Glutamatergic neuron (in vitro differentiated cells): ENCODE results near the gene CASKIN2. TPM values are rescaled to one million over a fixed set of nuclear protein-coding genes. Genes with fewer than 3 reads are reported as not detected.
"Not testable (repeated sequence)": the region's sequence is repeated elsewhere in the genome, so short reads cannot be mapped to it uniquely, and the experiment has no call there.

Experiments
- DNase-seq: peaks from one replicate; pipeline ENCODE4 v3.0.0; 2022
- H3K27ac Mint-ChIP-seq: one replicate; pipeline ENCODE4 v1.8.0; 2020; ENCODE audit warnings: mild to moderate bottlenecking, mixed read lengths, inconsistent platforms; ENCODE audit not compliant: unreplicated experiment
- H3K27me3 Mint-ChIP-seq: one replicate; pipeline ENCODE4 v1.8.0; 2020; ENCODE audit warnings: mild to moderate bottlenecking, moderate library complexity, mixed read lengths, inconsistent platforms; ENCODE audit not compliant: unreplicated experiment
- H3K36me3 Mint-ChIP-seq: one replicate; pipeline ENCODE4 v1.8.0; 2020; ENCODE audit warnings: mild to moderate bottlenecking, mixed read lengths, inconsistent platforms; ENCODE audit not compliant: unreplicated experiment
- H3K4me1 Mint-ChIP-seq: one replicate; pipeline ENCODE4 v1.8.0; 2020; ENCODE audit warnings: mild to moderate bottlenecking, low read depth, mixed read lengths, inconsistent platforms; ENCODE audit not compliant: unreplicated experiment
- H3K4me3 Mint-ChIP-seq: one replicate; pipeline ENCODE4 v1.8.0; 2020; ENCODE audit warnings: mild to moderate bottlenecking, mixed read lengths, inconsistent platforms; ENCODE audit not compliant: unreplicated experiment
- H3K9me3 Mint-ChIP-seq: one replicate; pipeline ENCODE4 v1.8.0; 2020; ENCODE audit warnings: mild to moderate bottlenecking, moderate library complexity, mixed read lengths, inconsistent platforms; ENCODE audit not compliant: unreplicated experiment
- total RNA-seq: library from RNA; stranded (reverse); fragmentation: NEBNext Ultra II Directional; extraction: Animal tissue kit (Norgen Biotek cat#: 25700); gene quantifications from one replicate; pipeline ENCODE4 v1.2.1, GENCODE V29; 2021; ENCODE audit not compliant: unreplicated experiment
- TF ChIP-seq, protein P1 (sequence below): fragments of 200-600 bp; sonication (generic); IDR thresholded peaks from one replicate; pipeline ENCODE4 v1.5.0; 2021; ENCODE audit not compliant: partially characterized antibody, unreplicated experiment

Gene CASKIN2
- total RNA-seq, 1 donor from 2014 or later = 22.1 TPM

DNA sequence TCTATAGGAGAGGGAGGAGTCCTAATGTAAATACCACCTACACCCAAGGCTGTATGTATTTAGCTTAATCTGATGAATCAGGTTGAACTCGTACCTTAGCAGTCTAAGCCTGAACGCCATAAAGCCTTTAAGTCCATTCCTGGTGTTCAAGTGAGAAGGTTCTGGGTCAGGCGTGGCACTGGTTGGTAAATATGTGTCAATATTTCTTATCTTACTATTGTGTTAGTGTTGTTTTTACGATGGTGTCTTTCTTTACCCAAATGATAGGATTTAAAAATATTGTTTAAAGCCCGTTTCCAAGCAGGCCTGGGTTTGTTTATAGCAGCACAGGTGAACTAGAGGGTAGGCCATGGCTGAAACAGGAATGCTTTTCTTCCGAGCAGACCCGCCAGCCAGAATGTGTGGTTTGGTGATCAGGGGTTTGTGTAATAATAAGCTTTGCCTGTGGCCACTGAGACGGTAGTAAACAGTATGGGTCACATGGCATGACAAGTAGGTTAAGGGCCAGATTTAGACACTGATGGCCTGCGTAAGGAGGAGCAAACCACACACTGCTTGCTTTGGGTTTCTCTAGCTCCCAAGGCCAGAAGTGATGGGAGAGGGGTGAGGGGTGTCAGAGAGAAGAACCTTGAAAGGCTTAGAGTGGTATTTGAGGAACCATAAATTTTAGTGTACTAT lies 55.6 kb downstream of the CASKIN2 start:
- H3K4me1 Mint-ChIP-seq = peaks cover 16% of the 10 kb centered on the region
- H3K27me3 Mint-ChIP-seq = peaks cover 3% of the 10 kb centered on the region
- peaks cover 3% of the 10 kb centered on the region for H3K9me3 Mint-ChIP-seq
- TF ChIP-seq, protein P1, sequence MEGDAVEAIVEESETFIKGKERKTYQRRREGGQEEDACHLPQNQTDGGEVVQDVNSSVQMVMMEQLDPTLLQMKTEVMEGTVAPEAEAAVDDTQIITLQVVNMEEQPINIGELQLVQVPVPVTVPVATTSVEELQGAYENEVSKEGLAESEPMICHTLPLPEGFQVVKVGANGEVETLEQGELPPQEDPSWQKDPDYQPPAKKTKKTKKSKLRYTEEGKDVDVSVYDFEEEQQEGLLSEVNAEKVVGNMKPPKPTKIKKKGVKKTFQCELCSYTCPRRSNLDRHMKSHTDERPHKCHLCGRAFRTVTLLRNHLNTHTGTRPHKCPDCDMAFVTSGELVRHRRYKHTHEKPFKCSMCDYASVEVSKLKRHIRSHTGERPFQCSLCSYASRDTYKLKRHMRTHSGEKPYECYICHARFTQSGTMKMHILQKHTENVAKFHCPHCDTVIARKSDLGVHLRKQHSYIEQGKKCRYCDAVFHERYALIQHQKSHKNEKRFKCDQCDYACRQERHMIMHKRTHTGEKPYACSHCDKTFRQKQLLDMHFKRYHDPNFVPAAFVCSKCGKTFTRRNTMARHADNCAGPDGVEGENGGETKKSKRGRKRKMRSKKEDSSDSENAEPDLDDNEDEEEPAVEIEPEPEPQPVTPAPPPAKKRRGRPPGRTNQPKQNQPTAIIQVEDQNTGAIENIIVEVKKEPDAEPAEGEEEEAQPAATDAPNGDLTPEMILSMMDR = no peak
- peak overlapping the region; percentile 12 for H3K4me3 Mint-ChIP-seq
- DNase-seq = no peak
- H3K27ac Mint-ChIP-seq = no peak overlapping the region
- H3K36me3 Mint-ChIP-seq = no peaks in the 10 kb centered on the region

DNA sequence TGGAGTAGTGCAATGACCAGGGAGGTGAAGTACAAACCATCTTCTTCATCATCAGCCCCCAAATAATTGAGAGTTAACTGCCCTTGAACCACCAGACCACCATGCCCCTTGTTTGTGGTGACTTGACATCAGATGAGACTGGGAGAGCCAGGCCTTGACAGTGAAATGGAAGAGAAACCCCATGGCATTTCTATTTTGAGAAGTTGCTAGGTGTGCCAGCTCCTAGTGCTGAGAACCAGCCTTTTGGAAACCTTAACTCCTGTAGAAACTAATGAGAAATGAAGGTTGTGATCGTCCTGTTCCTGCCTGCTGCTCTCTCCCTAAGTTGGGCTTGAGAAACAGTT lies 56.1 kb downstream of the CASKIN2 start:
- TF ChIP-seq, protein P1 = no peak
- H3K4me3 Mint-ChIP-seq = no peak overlapping the region
- H3K27ac Mint-ChIP-seq = no peak overlapping the region
- peaks cover 3% of the 10 kb centered on the region for H3K27me3 Mint-ChIP-seq
- peaks cover 16% of the 10 kb centered on the region for H3K4me1 Mint-ChIP-seq
- peaks cover 3% of the 10 kb centered on the region for H3K9me3 Mint-ChIP-seq
- no peaks in the 10 kb centered on the region for H3K36me3 Mint-ChIP-seq
- no peak for DNase-seq

DNA sequence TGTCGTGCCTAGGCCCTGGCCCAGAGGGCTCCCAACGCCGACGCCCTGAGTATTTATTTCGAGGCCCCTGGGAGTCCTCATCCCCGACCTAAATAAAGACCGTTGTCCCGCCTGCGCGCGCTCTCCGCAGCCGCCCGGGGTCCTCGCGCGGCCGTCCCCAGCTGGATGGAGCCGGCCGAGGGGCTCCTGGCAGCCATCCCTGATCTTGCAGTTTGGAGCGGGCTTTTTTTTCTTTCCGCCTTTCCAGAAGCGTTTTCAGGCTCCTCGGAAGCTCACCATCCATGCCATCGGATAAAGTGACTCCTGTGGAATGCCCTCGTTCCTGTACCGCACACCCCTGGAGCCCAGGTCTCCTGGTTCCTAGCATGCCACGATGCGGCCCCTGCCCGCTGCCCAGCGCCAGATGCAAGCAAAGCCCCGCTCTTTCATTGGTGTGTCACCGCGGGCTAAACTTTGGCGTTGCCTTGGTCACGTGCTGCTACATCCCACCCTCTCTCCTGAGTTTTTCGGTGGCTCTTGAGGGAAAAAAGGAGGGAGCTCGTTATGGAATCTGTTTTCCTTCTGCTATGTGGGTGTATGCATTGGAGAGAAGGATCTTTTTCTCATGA lies 58.2 kb downstream of the CASKIN2 start:
- peak overlapping the region; percentile 99 for H3K27ac Mint-ChIP-seq
- peaks cover 16% of the 10 kb centered on the region for H3K4me1 Mint-ChIP-seq
- no peaks in the 10 kb centered on the region for H3K36me3 Mint-ChIP-seq
- H3K27me3 Mint-ChIP-seq = peaks cover 5% of the 10 kb centered on the region
- H3K4me3 Mint-ChIP-seq = peak overlapping the region; percentile 99
- DNase-seq = peak; percentile 63
- TF ChIP-seq, protein P1 = no peak
- H3K9me3 Mint-ChIP-seq = peaks cover 3% of the 10 kb centered on the region

DNA sequence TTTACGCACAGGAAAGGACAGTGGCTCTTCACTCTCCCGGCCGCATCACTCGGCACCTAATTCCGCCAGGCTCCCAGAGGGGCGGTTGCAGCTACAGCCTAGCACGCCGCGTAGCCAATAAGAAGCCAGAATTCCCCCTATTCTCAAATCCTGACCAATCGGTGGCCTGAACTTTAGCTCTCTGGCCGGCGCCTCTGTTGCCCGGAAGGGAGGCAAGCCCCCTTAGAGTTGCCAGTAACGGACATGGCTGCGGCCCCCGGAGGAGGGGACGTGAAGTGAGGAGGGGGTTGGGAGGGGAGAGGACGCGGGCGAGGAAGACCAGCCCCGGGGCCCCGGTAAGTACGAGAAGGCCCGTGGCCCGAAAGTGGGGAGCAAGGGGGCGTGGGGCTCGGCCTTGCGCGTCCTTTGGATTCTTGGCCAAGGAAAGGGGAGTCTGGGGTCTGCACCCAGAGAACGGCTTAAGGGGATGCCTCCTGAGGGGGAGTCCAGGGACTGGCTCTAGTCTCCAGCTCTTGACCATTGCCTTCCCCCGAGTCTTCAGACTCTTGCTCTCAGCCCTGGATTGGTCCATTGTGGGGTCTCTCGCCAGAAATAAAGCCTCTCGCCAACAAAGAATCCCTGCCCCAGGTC lies 58.8 kb downstream of the CASKIN2 start, which contains the start of gene TMEM94:
TSS of gene TMEM94 (plus strand) at position 219 of the 630 bp plus-strand sequence. CDS start 15,271 bp downstream, outside the sequence.
- peaks cover 3% of the 10 kb centered on the region for H3K9me3 Mint-ChIP-seq
- H3K27ac Mint-ChIP-seq = peak within 1 kb of the TSS; percentile 99
- peak within 1 kb of the TSS; percentile 99 for H3K4me3 Mint-ChIP-seq
- peaks cover 6% of the 10 kb centered on the region for H3K27me3 Mint-ChIP-seq
- TF ChIP-seq, protein P1 = no peak
- H3K4me1 Mint-ChIP-seq = peaks cover 16% of the 10 kb centered on the region
- peak; percentile 92 for DNase-seq
- no peaks in the 10 kb centered on the region for H3K36me3 Mint-ChIP-seq

DNA sequence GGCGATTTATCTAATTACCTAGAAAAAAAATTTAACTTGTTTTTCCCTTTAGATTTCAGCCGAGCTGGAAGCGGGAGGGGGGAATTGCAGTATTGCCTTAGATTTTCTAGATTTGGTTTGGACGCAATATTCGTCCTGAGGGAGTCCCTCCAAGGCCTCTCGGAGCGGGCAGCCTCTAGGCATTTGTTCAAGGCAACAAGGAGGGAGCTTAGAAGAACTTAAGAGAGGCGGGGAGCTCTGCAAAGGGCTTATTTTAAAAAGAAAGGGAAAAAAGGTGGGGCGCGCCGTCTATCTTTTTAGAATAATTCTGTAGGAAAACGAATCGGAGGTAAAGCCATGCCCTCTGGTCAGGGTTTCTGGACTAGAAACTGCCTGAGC lies 59.3 kb downstream of the CASKIN2 start:
- H3K27me3 Mint-ChIP-seq = peaks cover 7% of the 10 kb centered on the region
- H3K4me3 Mint-ChIP-seq = peak overlapping the region; percentile 99
- TF ChIP-seq, protein P1 = no peak
- H3K4me1 Mint-ChIP-seq = peaks cover 16% of the 10 kb centered on the region
- H3K27ac Mint-ChIP-seq = peak overlapping the region; percentile 99
- no peaks in the 10 kb centered on the region for H3K36me3 Mint-ChIP-seq
- peaks cover 3% of the 10 kb centered on the region for H3K9me3 Mint-ChIP-seq
- DNase-seq = no peak

DNA sequence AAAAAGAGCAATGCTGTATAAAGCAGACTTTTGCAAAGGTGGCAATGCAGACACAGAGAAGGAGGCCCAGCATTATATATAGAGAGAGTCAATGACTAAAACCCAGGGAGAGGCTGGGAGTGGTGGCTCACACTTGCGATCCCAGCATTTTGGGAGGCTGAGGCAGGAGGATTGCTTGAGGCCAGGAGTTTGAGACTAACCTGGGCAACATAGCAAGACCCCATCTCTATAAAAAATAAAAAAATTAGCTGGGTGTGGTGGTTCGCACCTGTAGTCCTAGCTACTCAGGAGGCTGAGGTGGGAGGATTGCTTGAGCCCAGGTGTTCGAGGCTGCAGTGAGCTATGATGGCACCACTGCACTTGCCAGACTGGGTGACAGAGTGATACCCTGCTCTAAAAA lies 60.7 kb downstream of the CASKIN2 start:
- DNase-seq, H3K9me3 Mint-ChIP-seq, H3K27ac Mint-ChIP-seq, H3K4me3 Mint-ChIP-seq, H3K36me3 Mint-ChIP-seq, H3K27me3 Mint-ChIP-seq: not testable (repeated sequence)
- peaks cover 14% of the 10 kb centered on the region for H3K4me1 Mint-ChIP-seq
